HepG2 (cell line): Measurements from ENCODE around the gene C1QB. TPM values are rescaled to one million over a fixed set of nuclear protein-coding genes. Genes with fewer than 3 reads are reported as not detected.

Source experiments
- ATAC-seq: fragments of 200-7000 bp; cut with Tn5 transposase; 3 replicates; pipeline ENCODE4 v1.9.1; 2020; ENCODE audit warnings: mild to moderate bottlenecking, moderate library complexity
- BruUV-seq: library from RNA; stranded (reverse); fragments of 400-500 nt; replicated peaks from 2 replicates; lab custom pipeline; 2021; lab: Mats Ljungman, UMichigan
- CTCF ChIA-PET: fragments of 300-600 bp; formaldehyde crosslinking; extraction: SDS; loops from one replicate; lab custom pipeline; 2021; ENCODE audit warnings: low total read pairs, inconsistent platforms, low intra/inter-chr PET ratio; lab: Yijun Ruan, JAX
- POLR2A ChIA-PET: fragments of 350-600 bp; sonication (Branson Sonifier 250); formaldehyde crosslinking; loops from one replicate; lab custom pipeline; 2020; ENCODE audit warnings: antibody characterized with exemption, inconsistent platforms; lab: Yijun Ruan, JAX
- DNase-seq: peaks from one replicate; pipeline ENCODE4 v3.0.0-alpha.2; 2015; ENCODE audit warnings: low spot score
- FAIRE-seq: peaks from 3 replicates; lab custom pipeline; 2011; peaks lifted over from hg19 to GRCh38; lab: Jason Lieb, UNC
- H2AFZ ChIP-seq: one replicate; pipeline ENCODE4 v1.6.1; 2011; ENCODE audit warnings: low read length, inconsistent platforms
- H3K27ac ChIP-seq: fragments of 300-600 bp; 3 replicates; pipeline ENCODE4 v1.8.0; 2011; ENCODE audit warnings: mixed run types, mild to moderate bottlenecking, mixed read lengths, low read length, inconsistent platforms; ENCODE audit not compliant: insufficient read depth; ENCODE audit errors: extremely low read length
- H3K27me3 ChIP-seq, 2 experiments: fragments of 200-600 bp in 1 of 2; 2 replicates in 1 of 2; 3 replicates in 1 of 2; pipeline versions ENCODE4 v1.6.0 to v1.8.0; 2011; ENCODE audit warnings: low read length in 2 of 2, mild to moderate bottlenecking in 2 of 2, moderate library complexity in 2 of 2, inconsistent platforms in 1 of 2; ENCODE audit not compliant: insufficient read depth in 2 of 2, control insufficient read depth in 1 of 2
- H3K36me3 ChIP-seq, 2 experiments: fragments of 200-600 bp in 1 of 2; replicated peaks in 1 of 2; 2 replicates in 1 of 2; 3 replicates in 1 of 2; pipeline versions ENCODE4 v1.5.1 to v1.8.0; 2011; ENCODE audit warnings: low read length in 2 of 2, inconsistent platforms in 1 of 2; ENCODE audit not compliant: insufficient read depth in 2 of 2, control insufficient read depth in 1 of 2
- H3K4me1 ChIP-seq: 2 replicates; pipeline ENCODE4 v1.5.1; 2012; ENCODE audit warnings: low read length, inconsistent platforms; ENCODE audit not compliant: insufficient read depth
- H3K4me2 ChIP-seq: 2 replicates; pipeline ENCODE4 v1.6.0; 2011; ENCODE audit warnings: low read depth, low read length, inconsistent platforms
- H3K4me3 ChIP-seq, 3 experiments: fragments of 200-600 bp in 1 of 3; sonication (generic), shearing (Covaris generic) in 1 of 3; replicated peaks in 1 of 3; 2 replicates each; pipeline ENCODE4 v1.5.1; 2011 to 2016; ENCODE audit warnings: low read length in 3 of 3, inconsistent platforms in 2 of 3, low read depth in 2 of 3, mild to moderate bottlenecking in 2 of 3, control low read depth in 1 of 3, mixed read lengths in 1 of 3; ENCODE audit not compliant: insufficient read depth in 1 of 3
- H3K79me2 ChIP-seq: one replicate; pipeline ENCODE4 v1.6.1; 2011; ENCODE audit warnings: low read length, inconsistent platforms; ENCODE audit not compliant: insufficient read depth
- H3K9ac ChIP-seq: 2 replicates; pipeline ENCODE4 v1.6.0; 2011; ENCODE audit warnings: mild to moderate bottlenecking, low read depth, low read length, inconsistent platforms; ENCODE audit not compliant: insufficient read depth
- H3K9me3 ChIP-seq: 2 replicates; pipeline ENCODE4 v1.5.1; 2012; ENCODE audit warnings: mild to moderate bottlenecking, low read length
- H4K20me1 ChIP-seq: 2 replicates; pipeline ENCODE4 v1.6.0; 2011; ENCODE audit warnings: inconsistent platforms, mild to moderate bottlenecking, low read length, moderate library complexity; ENCODE audit not compliant: insufficient read depth
- CREB1 ChIP-seq, 2 experiments: fragments of 450-650 bp in 1 of 2; IDR thresholded peaks; 2 replicates each; pipeline ENCODE4 v1.6.1; 2016 to 2017; ENCODE audit warnings: control low read depth in 1 of 2, mild to moderate bottlenecking in 1 of 2, missing compliant biosample characterization in 1 of 2, missing genetic modification characterization in 1 of 2
- ESRRA ChIP-seq: sonication (generic); formaldehyde crosslinking; IDR thresholded peaks from 2 replicates; pipeline ENCODE4 v1.5.1; 2020; ENCODE audit warnings: mild to moderate bottlenecking, low read depth, missing genetic modification reagents
- FOSL2 ChIP-seq: sonication (generic); formaldehyde crosslinking; IDR thresholded peaks from 2 replicates; pipeline ENCODE4 v1.4.0; 2020; ENCODE audit warnings: missing genetic modification reagents
- FUBP1 ChIP-seq: sonication (generic); formaldehyde crosslinking; IDR thresholded peaks from 2 replicates; pipeline ENCODE4 v1.5.1; 2020; ENCODE audit warnings: missing genetic modification reagents, mild to moderate bottlenecking, borderline replicate concordance
- GFI1 ChIP-seq: sonication (generic); formaldehyde crosslinking; IDR thresholded peaks from 2 replicates; pipeline ENCODE4 v1.5.0; 2020; ENCODE audit warnings: missing genetic modification reagents, mild to moderate bottlenecking, borderline replicate concordance
- HOXA3 ChIP-seq: sonication (generic); formaldehyde crosslinking; IDR thresholded peaks from 2 replicates; pipeline ENCODE4 v1.5.0; 2020; ENCODE audit warnings: missing genetic modification reagents
- NFE2L1 ChIP-seq: sonication (generic); formaldehyde crosslinking; IDR thresholded peaks from 2 replicates; pipeline ENCODE4 v1.4.0; 2020; ENCODE audit warnings: missing genetic modification reagents, mild to moderate bottlenecking, borderline replicate concordance
- PHF8 ChIP-seq: sonication (generic); formaldehyde crosslinking; IDR thresholded peaks from 2 replicates; pipeline ENCODE4 v1.5.0; 2020; ENCODE audit warnings: missing genetic modification reagents
- RFX5 ChIP-seq: IDR thresholded peaks from 2 replicates; pipeline ENCODE4 v1.6.1; 2011; ENCODE audit warnings: low read depth, low read length, improper control_type of control experiment
- SCMH1 ChIP-seq: sonication (generic); formaldehyde crosslinking; IDR thresholded peaks from 2 replicates; pipeline ENCODE4 v1.9.0; 2021; ENCODE audit warnings: missing genetic modification reagents, mild to moderate bottlenecking, borderline replicate concordance
- SP140L ChIP-seq: sonication (generic); formaldehyde crosslinking; IDR thresholded peaks from 2 replicates; pipeline ENCODE4 v1.4.0; 2020; ENCODE audit warnings: missing genetic modification reagents, borderline replicate concordance
- THYN1 ChIP-seq: sonication (generic); formaldehyde crosslinking; IDR thresholded peaks from 2 replicates; pipeline ENCODE4 v1.8.1; 2023; ENCODE audit warnings: low read depth, mild to moderate bottlenecking, moderate library complexity, missing genetic modification reagents, borderline replicate concordance
- ZKSCAN8 ChIP-seq: IDR thresholded peaks from 2 replicates; pipeline ENCODE4 v1.6.1; 2016; ENCODE audit warnings: borderline replicate concordance, missing genetic modification reagents, missing compliant biosample characterization
- ZNF20 ChIP-seq: sonication (generic); formaldehyde crosslinking; IDR thresholded peaks from 2 replicates; pipeline ENCODE4 v1.4.0; 2020; ENCODE audit warnings: mild to moderate bottlenecking, moderate library complexity, missing genetic modification reagents
- ZNF468 ChIP-seq: sonication (generic); formaldehyde crosslinking; IDR thresholded peaks from 2 replicates; pipeline ENCODE4 v1.8.0; 2022; ENCODE audit warnings: mild to moderate bottlenecking, moderate library complexity, missing genetic modification reagents
- ZNF572 ChIP-seq: sonication (generic); formaldehyde crosslinking; IDR thresholded peaks from 2 replicates; pipeline ENCODE4 v1.5.1; 2020; ENCODE audit warnings: mild to moderate bottlenecking, missing genetic modification reagents
- ZNF710 ChIP-seq: sonication (generic); formaldehyde crosslinking; IDR thresholded peaks from 2 replicates; pipeline ENCODE4 v1.5.0; 2020; ENCODE audit warnings: mild to moderate bottlenecking, missing genetic modification reagents, borderline replicate concordance
- ZNF713 ChIP-seq: sonication (generic); formaldehyde crosslinking; IDR thresholded peaks from 2 replicates; pipeline ENCODE4 v1.4.0; 2020; ENCODE audit warnings: mild to moderate bottlenecking, missing genetic modification reagents
- WGBS: methylation state at CpG from one replicate; pipeline ENCODE4 v1.1.6; 2017; ENCODE audit warnings: low lambda C conversion rate; 5-methylcytosine and 5-hydroxymethylcytosine counted together
- in situ Hi-C: cut with HindIII; loops from 2 replicates; pipeline ENCODE4 v1.10.0; 2017; ENCODE audit warnings: low pct_unique_long_range_greater_than_20kb; ENCODE audit not compliant: extremely low pct_ligation_motif_present
- intact Hi-C: fragments of 100-400 bp; cut with micrococcal nuclease; formaldehyde crosslinking; loops from one replicate; pipeline ENCODE4 v1.10.0; 2022; ENCODE audit not compliant: unreplicated experiment
- polyA plus RNA-seq, 8 experiments: library from polyadenylated mRNA; depleted of rRNA in 3 of 8; stranded (reverse) in 7 of 8; unstranded in 1 of 8; fragments of >200 nt; fragmentation: Illumina TruSeq in 4 of 8; extraction: Trizol in 4 of 8; gene quantifications; 2 replicates each; pipeline versions ENCODE4 v1.2.1 to v1.2.3, GENCODE V29; 2011 to 2016; ENCODE audit warnings: low read depth in 4 of 8, missing spikeins in 1 of 8, mixed read lengths in 1 of 8; ENCODE audit not compliant: insufficient read depth in 1 of 8
- total RNA-seq, 5 experiments: library from RNA; depleted of rRNA; stranded (reverse); fragments of >200 nt; fragmentation: Illumina TruSeq; extraction: Trizol; gene quantifications; 2 replicates each; pipeline ENCODE4 v1.2.3, GENCODE V29; 2016; ENCODE audit warnings: low read depth in 1 of 5
- TF ChIP-seq, protein P1 (sequence below): sonication (generic); formaldehyde crosslinking; IDR thresholded peaks from 2 replicates; pipeline ENCODE4 v1.4.0; 2020; ENCODE audit warnings: missing genetic modification reagents, borderline replicate concordance

C1QB gene
- total and polyA plus RNA-seq, 2 of the 13 experiments (the other 11 are each of a cell fraction or from before 2014, with no cell fraction given) = not detected

DNA sequence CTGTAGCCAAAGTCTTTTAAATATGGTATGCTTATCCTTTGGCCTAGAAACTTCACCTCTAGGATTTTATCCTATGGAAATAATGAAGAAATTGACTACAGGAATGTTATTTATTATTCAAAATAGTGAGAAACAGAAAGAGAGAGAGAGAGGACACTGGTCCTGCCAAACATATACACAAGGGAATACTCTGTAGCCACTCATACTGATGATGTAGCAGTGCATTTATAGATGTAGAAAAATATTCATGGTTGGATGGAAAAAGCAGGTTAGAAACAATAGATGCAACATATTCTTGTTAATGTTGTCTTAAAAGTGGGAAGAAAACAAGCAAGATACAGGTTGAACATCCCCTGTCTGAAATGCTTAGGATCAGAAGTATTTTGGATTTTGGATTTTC is 35.4 kb downstream of the C1QB start:
- in situ Hi-C loops = no loop called here

DNA sequence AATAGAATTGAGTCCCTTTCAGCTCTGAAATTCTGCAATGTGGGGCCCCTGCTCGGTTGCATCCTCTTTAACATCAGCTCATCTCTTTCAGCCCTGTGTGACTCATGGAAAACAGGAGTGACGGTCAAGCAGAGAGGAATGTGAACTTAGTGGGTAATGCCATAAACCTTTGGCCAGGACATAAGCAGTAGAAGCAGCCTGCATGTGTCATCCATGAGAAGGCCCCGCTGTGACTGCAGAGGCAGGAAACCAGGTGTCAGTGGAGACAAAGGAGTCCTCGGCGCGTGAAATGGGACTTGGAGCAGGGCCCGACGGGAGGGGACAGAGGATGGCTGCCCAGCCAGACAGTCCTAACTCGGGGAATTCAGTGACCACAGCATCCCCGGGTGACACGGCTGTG is 36.5 kb downstream of the C1QB start:
- H2AFZ ChIP-seq = no peak overlapping the region
- peak; percentile 42 for DNase-seq
- FAIRE-seq = no peak
- H3K79me2 ChIP-seq = no peaks in the 10 kb centered on the region
- H3K36me3 ChIP-seq = no peaks in the 10 kb centered on the region
- H3K4me3 ChIP-seq = no peak overlapping the region
- H3K9ac ChIP-seq = no peak overlapping the region
- peak; percentile 63 for ATAC-seq
- no peaks in the 10 kb centered on the region for H4K20me1 ChIP-seq
- no peak overlapping the region for H3K4me2 ChIP-seq
- CTCF ChIA-PET = no interaction called here
- no peaks in the 10 kb centered on the region for H3K4me1 ChIP-seq
- intact Hi-C loops (no loop called here), in situ Hi-C loops (no loop called here)
- no peaks in the 10 kb centered on the region for H3K9me3 ChIP-seq
- POLR2A ChIA-PET = no interaction called here
- no TSS peak for BruUV-seq
- WGBS = 1% methylated on average over 8 of the region's 11 CpGs
- peaks cover 0 to 10% of the 10 kb centered on the region in 2 experiments; a peak in 1 of 5 replicates for H3K27me3 ChIP-seq
- H3K27ac ChIP-seq = no peak overlapping the region
- TF ChIP-seq ZNF710 (CRISPR knock-in tag) (no peak), ZNF572 (CRISPR knock-in tag) (no peak), THYN1 (CRISPR knock-in tag) (no peak), CREB1 (IDR thresholded peaks at IDR 0.05) (0 out of 2 replicates have a peak, but pooled peaks have one; percentile 41), CREB1 (CRISPR knock-in tag; IDR thresholded peaks at IDR 0.05) (no peak), NFE2L1 (CRISPR knock-in tag) (no peak), FOSL2 (peak; percentile 29; the same call in 1 of the 2 replicates), ESRRA (CRISPR knock-in tag) (no peak), FUBP1 (CRISPR knock-in tag) (no peak)

More for the DNA sequence above, 35.4 kb downstream of the C1QB start:
- Histone ChIP-seq H3K4me3 (no peak overlapping the region), H3K27me3 (peaks cover 0 to 10% of the 10 kb centered on the region in 2 experiments; a peak in 1 of 5 replicates), H3K9me3 (no peaks in the 10 kb centered on the region), H3K27ac (no peak overlapping the region), H3K4me2 (no peak overlapping the region), H3K79me2 (no peaks in the 10 kb centered on the region), H3K9ac (no peak overlapping the region), H3K36me3 (no peaks in the 10 kb centered on the region), H4K20me1 (no peaks in the 10 kb centered on the region), H3K4me1 (no peaks in the 10 kb centered on the region), H2AFZ (no peak overlapping the region)
- no peak for DNase-seq
- intact Hi-C loops = no loop called here
- ATAC-seq = no peak
- no TSS peak for BruUV-seq
- POLR2A ChIA-PET = no interaction called here
- CTCF ChIA-PET = no interaction called here
- no peak for FAIRE-seq
- no peak for TF ChIP-seq PHF8 (CRISPR knock-in tag)
- no peak for TF ChIP-seq RFX5
- no peak for TF ChIP-seq ZNF468
- TF ChIP-seq GFI1 (CRISPR knock-in tag) = no peak
- TF ChIP-seq HOXA3 (CRISPR knock-in tag) = no peak
- TF ChIP-seq, protein P1, sequence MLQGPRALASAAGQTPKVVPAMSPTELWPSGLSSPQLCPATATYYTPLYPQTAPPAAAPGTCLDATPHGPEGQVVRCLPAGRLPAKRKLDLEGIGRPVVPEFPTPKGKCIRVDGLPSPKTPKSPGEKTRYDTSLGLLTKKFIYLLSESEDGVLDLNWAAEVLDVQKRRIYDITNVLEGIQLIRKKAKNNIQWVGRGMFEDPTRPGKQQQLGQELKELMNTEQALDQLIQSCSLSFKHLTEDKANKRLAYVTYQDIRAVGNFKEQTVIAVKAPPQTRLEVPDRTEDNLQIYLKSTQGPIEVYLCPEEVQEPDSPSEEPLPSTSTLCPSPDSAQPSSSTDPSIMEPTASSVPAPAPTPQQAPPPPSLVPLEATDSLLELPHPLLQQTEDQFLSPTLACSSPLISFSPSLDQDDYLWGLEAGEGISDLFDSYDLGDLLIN (CRISPR knock-in tag) = no peak
- TF ChIP-seq ZNF20 (CRISPR knock-in tag) = no peak
- TF ChIP-seq SP140L (CRISPR knock-in tag) = no peak
- no peak for TF ChIP-seq ZNF713 (CRISPR knock-in tag)
- TF ChIP-seq SCMH1 (CRISPR knock-in tag) = no peak
- no peak for TF ChIP-seq ZKSCAN8 (CRISPR knock-in tag)
